Duodenal mucosa (tissue), 2 donors: ENCODE data around the gene ATG9B.
"Not testable (repeated sequence)": the region's sequence is repeated elsewhere in the genome, so short reads cannot be mapped to it uniquely, and the experiment has no call there.

ENCODE experiments used
- H3K27ac ChIP-seq: one replicate; pipeline ENCODE4 v1.7.0; 2013; ENCODE audit warnings: low read depth, low read length
- H3K27me3 ChIP-seq, 2 donors: one replicate each; pipeline ENCODE4 v1.7.0; 2013; ENCODE audit warnings: low read length in 2 of 2, control low read depth in 1 of 2; ENCODE audit not compliant: insufficient read depth in 2 of 2, control insufficient read depth in 1 of 2
- H3K36me3 ChIP-seq, 2 donors: one replicate each; pipeline ENCODE4 v1.7.0; 2013; ENCODE audit warnings: low read length in 2 of 2, control low read depth in 1 of 2; ENCODE audit not compliant: insufficient read depth in 2 of 2, control insufficient read depth in 1 of 2
- H3K4me1 ChIP-seq, 2 donors: one replicate each; pipeline ENCODE4 v1.7.0; 2013; ENCODE audit warnings: low read length in 2 of 2, control low read depth in 1 of 2; ENCODE audit not compliant: insufficient read depth in 2 of 2, control insufficient read depth in 1 of 2
- H3K4me3 ChIP-seq, 2 donors: one replicate each; pipeline ENCODE4 v1.7.0; 2013; ENCODE audit warnings: low read length in 2 of 2, low read depth in 1 of 2
- H3K9ac ChIP-seq, 2 donors: one replicate each; pipeline ENCODE4 v1.7.0; 2013; ENCODE audit warnings: low read length in 2 of 2, low read depth in 1 of 2
- H3K9me3 ChIP-seq, 2 donors: one replicate each; pipeline ENCODE4 v1.7.0; 2013; ENCODE audit warnings: low read length in 2 of 2, control low read depth in 1 of 2; ENCODE audit not compliant: control insufficient read depth in 1 of 2

Gene ATG9B

GRCh38 chr7:151017370-151017952 lies 6.8 kb downstream of the ATG9B start:
- Histone ChIP-seq H3K9me3 (no peaks in the 10 kb centered on the region), H3K27me3 (peaks cover 24 to 31% of the 10 kb centered on the region in 2 donors), H3K4me3 (peak overlapping the region in 1 of 2 donors; percentile 51), H3K4me1 (peaks cover 19 to 34% of the 10 kb centered on the region in 2 donors), H3K9ac (no peak overlapping the region), H3K27ac (no peak overlapping the region), H3K36me3 (no peaks in the 10 kb centered on the region)

GRCh38 chr7:151016942-151017341 lies 7.4 kb downstream of the ATG9B start:
- Histone ChIP-seq H3K9ac (no peak overlapping the region), H3K27ac (no peak overlapping the region), H3K4me1 (peaks cover 22 to 39% of the 10 kb centered on the region in 2 donors), H3K4me3 (no peak overlapping the region), H3K9me3 (no peaks in the 10 kb centered on the region), H3K36me3 (no peaks in the 10 kb centered on the region), H3K27me3 (peaks cover 24 to 31% of the 10 kb centered on the region in 2 donors)

GRCh38 chr7:151016505-151016904 lies 7.8 kb downstream of the ATG9B start:
- no peak overlapping the region for H3K4me3 ChIP-seq

GRCh38 chr7:151015967-151016366 lies 8.3 kb downstream of the ATG9B start:
- Histone ChIP-seq H3K4me1 (peaks cover 26 to 41% of the 10 kb centered on the region in 2 donors), H3K27me3 (peaks cover 24 to 31% of the 10 kb centered on the region in 2 donors)

More at GRCh38 chr7:151016505-151016904, 7.8 kb downstream of the ATG9B start:
- H3K36me3 ChIP-seq: no peaks in the 10 kb centered on the region
- H3K27me3 ChIP-seq: peaks cover 24 to 31% of the 10 kb centered on the region in 2 donors
- H3K9me3 ChIP-seq: no peaks in the 10 kb centered on the region
- H3K4me1 ChIP-seq: peaks cover 26 to 41% of the 10 kb centered on the region in 2 donors
- no peak overlapping the region for H3K9ac ChIP-seq
- H3K27ac ChIP-seq: no peak overlapping the region

GRCh38 chr7:151014950-151015349 lies 9.3 kb downstream of the ATG9B start:
- Histone ChIP-seq H3K4me3 (no peak overlapping the region), H3K36me3 (no peaks in the 10 kb centered on the region), H3K27ac (no peak overlapping the region), H3K9me3 (no peaks in the 10 kb centered on the region), H3K9ac (no peak overlapping the region), H3K4me1 (peaks cover 26 to 44% of the 10 kb centered on the region in 2 donors), H3K27me3 (peaks cover 14 to 21% of the 10 kb centered on the region in 2 donors)

More at GRCh38 chr7:151015967-151016366, 8.3 kb downstream of the ATG9B start:
- Histone ChIP-seq H3K36me3 (no peaks in the 10 kb centered on the region), H3K4me3 (no peak overlapping the region), H3K9me3 (no peaks in the 10 kb centered on the region), H3K27ac (no peak overlapping the region), H3K9ac (no peak overlapping the region)

- Histone ChIP-seq H3K4me3 (peak overlapping the region; percentile 45 to 64), H3K36me3 (no peaks in the 10 kb centered on the region), H3K9ac (peak overlapping the region; percentile 36 to 38), H3K9me3 (no peaks in the 10 kb centered on the region), H3K27me3 (peaks cover 5 to 11% of the 10 kb centered on the region in 2 donors), H3K27ac (no peak overlapping the region), H3K4me1 (peaks cover 23 to 40% of the 10 kb centered on the region in 2 donors)
These were observed 10.4 kb downstream of the ATG9B start for GRCh38 chr7:151013733-151014497.

GRCh38 chr7:151013356-151013732 lies 10.9 kb downstream of the ATG9B start:
- Histone ChIP-seq H3K4me1 (peaks cover 22 to 36% of the 10 kb centered on the region in 2 donors), H3K9me3 (no peaks in the 10 kb centered on the region), H3K27me3 (peaks cover 2 to 6% of the 10 kb centered on the region in 2 donors), H3K9ac (no peak overlapping the region), H3K4me3 (peak overlapping the region; percentile 45 to 64), H3K36me3 (no peaks in the 10 kb centered on the region), H3K27ac (no peak overlapping the region)

- H3K4me1 ChIP-seq: peaks cover 22 to 32% of the 10 kb centered on the region in 2 donors
- no peak overlapping the region for H3K9ac ChIP-seq
- no peak overlapping the region for H3K27ac ChIP-seq
- no peak overlapping the region for H3K4me3 ChIP-seq
- H3K27me3 ChIP-seq: peaks cover 0 to 2% of the 10 kb centered on the region in 2 donors
- H3K36me3 ChIP-seq: no peaks in the 10 kb centered on the region
- H3K9me3 ChIP-seq: no peaks in the 10 kb centered on the region
These were observed 11.4 kb downstream of the ATG9B start for GRCh38 chr7:151012911-151013347.

- peaks cover 25 to 27% of the 10 kb centered on the region in 2 donors for H3K4me1 ChIP-seq
- no peaks in the 10 kb centered on the region for H3K9me3 ChIP-seq
- no peak overlapping the region for H3K9ac ChIP-seq
- H3K27me3 ChIP-seq: no peaks in the 10 kb centered on the region
- H3K27ac ChIP-seq: no peak overlapping the region
- H3K36me3 ChIP-seq: no peaks in the 10 kb centered on the region
- no peak overlapping the region for H3K4me3 ChIP-seq
These were observed 12.1 kb downstream of the ATG9B start for GRCh38 chr7:151012031-151012692.

- H3K36me3 ChIP-seq, H3K9me3 ChIP-seq, H3K9ac ChIP-seq, H3K4me3 ChIP-seq, H3K27ac ChIP-seq, H3K27me3 ChIP-seq: not testable (repeated sequence)
- peaks cover 25 to 31% of the 10 kb centered on the region in 2 donors for H3K4me1 ChIP-seq
These were observed 12.7 kb downstream of the ATG9B start for GRCh38 chr7:151011616-151012015.
